ENCODE measurements around the gene CDC37. TPM values are rescaled to one million over a fixed set of nuclear protein-coding genes. Genes with fewer than 3 reads are reported as not detected.
"Not testable (repeated sequence)": the region's sequence is repeated elsewhere in the genome, so short reads cannot be mapped to it uniquely, and the experiment has no call there.

Gene CDC37
- polyA plus RNA-seq, 1 donor, result 141 TPM

DNA sequence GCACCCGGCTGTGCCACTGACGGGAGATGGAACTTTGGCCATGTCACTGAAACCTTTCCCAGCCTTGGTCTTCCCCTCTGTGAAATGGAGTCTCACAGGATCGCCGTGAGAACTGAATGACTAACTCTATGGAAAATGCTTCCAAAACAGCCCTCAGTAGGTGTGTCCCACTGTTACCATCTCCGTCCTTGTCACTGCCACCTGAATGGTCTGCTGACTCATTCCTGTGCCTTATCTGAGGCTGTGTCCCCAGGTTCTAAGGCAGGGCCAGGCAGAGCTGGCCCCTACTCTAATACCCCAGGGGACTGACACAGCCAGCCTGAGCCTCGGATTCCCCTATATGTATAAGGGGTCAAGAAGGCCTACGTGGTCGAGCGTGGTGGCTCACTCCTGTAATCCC is 4.5 kb downstream of the CDC37 start:
- DNase-seq, result no peak

DNA sequence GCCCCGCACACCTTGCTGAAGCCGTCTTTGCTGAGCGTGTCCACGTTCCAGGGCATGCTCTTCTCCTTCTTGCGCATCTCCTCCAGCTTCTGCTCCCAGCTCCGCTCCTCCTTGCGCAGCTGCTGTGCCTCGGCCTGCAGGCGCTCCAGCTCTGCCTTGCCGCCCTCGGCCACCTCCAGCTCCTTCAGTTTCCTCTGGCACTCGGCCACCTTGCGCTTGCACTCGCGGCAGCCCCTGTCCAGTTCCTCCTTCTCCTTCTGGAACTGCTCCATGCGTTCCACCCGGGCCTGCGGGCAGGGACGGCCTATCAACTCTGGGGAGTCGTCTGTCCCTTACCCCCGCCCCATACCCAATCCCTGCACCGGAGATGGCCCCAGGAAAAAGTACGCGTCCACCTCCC is 7.4 kb downstream of the CDC37 start:
- DNase-seq, result no peak

DNA sequence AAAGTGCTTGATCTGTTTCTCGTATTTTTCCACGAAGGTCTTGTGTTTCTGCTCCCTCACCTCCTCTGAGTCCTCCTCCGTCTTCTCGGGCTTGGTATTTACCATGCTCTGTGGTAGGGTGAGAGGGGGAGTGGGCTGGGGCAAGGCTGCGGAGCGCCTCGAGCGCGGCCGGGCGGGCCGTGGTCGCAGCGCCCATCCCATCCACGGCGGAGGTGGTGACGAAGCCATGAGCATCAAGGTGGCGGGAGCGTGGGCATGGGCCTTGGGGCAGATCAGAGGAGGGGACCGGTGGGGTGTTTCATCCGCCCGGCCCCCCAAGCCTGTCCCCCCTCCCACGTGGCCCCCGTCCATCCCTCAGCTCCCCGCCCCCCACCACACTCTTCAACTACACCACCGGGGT is 7.9 kb downstream of the CDC37 start:
- DNase-seq, result no peak

DNA sequence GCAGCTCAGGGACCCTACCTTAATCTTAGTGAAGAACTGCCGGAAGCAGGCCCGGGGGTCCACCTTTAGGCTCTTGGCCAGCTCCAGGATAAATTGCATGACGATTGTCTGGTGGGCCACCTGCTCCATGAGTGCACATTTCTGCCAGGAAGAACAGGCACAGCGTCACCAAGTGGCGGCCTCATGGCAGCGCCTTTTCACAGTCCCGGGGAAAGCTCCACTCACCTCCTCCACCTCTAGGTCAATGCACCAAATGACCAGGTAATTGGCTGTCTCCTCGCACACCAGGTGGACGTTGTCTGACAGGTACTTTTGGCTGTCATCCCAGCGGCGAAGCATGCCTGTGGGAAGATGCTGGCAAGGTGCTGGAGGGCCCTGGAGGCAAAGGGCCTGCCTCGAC is 8.3 kb downstream of the CDC37 start:
- DNase-seq, result no peak

DNA sequence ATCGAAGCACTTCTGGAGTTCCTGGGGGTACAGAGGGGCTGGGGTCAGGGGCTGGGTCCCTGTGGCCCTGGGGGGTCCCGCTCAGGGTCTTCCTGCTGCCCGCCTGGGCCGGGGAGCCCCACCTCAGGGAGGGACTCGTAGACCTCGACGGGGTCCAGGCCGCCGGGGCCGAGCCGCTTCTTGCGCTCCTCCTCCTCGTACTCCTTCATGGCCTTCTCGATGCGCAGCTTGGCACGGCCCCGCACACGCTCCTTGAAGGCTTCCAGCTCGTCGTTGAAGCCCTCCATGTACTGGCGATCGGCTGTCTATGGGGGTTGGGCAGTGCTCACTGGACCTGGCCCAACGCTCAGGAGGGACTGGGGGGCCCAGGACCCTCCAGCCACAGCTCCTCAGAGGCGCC is 10.2 kb downstream of the CDC37 start:
- no peak for DNase-seq

DNA sequence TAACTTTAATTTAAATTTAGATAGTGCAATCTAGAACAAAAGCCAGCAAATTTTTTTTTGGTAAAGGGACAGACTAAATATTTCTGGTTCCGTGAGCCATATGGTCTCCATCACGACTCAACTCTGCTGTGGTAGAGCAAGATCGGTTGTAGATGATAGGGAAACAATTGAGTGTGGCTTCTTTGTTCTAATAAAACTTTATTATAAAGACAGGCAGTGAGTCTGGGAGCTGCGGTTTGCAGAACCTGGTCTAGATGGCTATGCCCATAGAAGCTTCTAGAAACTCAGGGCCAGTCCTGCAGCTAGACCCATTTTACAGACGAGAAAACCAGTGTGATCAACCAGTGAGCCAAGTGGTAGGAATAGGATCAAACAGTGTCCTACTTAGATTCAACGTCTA is 11.2 kb downstream of the CDC37 start:
- DNase-seq, result no peak

DNA sequence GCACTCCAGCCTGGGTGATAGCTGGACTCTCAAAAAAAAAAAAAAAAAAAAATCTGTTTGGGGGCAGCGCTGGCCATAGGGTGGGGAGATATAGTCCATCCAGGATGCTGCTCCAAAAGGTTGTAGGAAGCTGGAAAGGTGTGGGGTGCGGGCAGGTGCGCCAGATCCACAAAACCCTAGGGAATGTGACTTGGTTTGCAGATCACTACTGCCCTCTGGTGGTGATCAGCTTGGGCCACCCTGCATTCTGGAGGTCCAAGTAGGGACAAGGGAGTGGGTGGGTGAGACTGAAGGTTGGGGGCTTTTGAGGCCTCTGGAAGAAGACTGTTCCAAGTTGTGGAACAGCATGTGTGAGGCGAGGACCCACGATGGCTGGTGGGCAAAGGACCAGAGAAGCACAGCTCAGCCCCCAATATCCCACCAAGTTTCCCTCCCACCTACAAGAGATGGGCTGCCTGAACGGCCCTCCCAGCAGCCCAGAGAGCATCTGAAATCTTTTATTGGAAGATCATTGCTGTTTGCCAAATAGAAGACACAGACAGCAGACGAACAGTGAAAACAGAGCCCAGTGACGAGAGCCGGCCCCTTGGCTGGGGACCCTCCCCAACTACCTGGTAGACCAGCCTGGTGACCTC is 12.6 kb downstream of the CDC37 start:
- DNase-seq, result peak; percentile 53

DNA sequence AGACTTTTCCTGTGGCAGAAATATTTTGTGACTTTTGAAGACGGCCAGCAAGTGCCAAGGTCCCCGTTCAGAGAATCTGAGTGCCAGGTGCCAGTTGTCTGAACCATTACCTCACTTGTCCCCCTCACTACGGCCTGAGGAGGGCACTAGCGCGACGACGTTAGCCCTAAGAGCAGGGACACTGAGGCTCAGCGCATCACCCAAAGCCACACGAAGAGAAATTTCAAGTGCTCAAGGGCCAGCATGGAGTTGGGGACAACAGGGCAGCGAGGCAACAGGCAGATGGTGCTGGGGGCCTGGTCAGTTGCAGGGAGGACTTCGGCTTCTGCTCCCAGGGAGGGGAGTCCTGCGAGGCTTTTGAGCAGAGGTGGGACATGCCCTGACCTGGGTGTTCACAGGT is 13.5 kb downstream of the CDC37 start:
- DNase-seq, result no peak

DNA sequence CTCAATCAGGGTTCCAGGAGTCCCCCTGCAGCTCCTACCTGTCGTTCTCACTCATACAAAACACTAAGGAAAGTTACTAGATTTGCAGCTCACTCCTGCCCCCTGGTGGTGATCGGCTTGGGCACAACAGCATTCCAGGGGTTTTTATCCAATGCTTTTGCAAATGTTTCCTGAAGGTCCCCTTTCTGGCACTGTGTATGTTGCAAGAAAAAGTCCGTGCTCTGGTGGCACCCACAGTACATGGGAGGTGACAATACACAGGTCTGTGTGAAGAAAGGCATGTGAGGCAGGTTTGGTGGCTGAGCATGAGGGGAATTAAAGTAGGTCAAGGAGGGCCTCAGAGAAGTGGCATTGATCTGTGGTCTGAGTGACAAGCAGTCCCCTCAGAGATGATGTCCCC is 14.4 kb downstream of the CDC37 start:
- DNase-seq, result peak; percentile 87

DNA sequence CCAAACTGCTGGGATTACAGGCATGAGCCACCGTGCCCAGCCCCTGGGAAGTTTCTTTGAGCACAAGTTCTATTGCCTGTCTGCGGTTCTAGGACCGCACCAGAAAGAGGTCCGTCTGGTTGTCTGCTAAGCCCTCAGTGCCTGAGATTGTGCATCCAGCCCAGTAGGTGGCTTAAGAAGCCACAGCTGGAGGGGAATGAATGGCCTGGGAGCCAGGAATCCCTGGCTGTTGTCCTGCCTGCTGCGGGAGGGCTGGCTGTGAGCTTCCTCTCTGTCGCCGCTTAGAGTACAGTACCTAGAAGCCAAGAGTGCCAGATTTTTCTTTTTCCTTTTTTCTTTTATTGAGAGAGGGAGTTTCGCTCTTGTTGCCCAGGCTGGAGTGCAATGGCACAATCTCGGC is 18.8 kb downstream of the CDC37 start:
- no peak for DNase-seq

DNA sequence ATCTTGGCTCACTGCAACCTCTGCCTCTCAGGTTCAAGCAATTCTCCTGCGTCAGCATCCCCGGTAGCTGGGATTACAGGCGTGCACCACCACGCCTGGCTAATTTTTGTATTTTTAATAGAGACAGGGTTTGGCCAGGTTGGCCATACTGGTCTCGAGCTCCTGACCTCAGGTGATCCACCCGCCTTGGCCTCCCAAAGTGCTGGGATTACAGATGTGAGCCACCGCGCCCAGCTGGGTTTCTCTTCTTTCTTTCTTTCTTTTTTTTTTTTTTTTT is 20.2 kb downstream of the CDC37 start:
- DNase-seq, result not testable (repeated sequence)

DNA sequence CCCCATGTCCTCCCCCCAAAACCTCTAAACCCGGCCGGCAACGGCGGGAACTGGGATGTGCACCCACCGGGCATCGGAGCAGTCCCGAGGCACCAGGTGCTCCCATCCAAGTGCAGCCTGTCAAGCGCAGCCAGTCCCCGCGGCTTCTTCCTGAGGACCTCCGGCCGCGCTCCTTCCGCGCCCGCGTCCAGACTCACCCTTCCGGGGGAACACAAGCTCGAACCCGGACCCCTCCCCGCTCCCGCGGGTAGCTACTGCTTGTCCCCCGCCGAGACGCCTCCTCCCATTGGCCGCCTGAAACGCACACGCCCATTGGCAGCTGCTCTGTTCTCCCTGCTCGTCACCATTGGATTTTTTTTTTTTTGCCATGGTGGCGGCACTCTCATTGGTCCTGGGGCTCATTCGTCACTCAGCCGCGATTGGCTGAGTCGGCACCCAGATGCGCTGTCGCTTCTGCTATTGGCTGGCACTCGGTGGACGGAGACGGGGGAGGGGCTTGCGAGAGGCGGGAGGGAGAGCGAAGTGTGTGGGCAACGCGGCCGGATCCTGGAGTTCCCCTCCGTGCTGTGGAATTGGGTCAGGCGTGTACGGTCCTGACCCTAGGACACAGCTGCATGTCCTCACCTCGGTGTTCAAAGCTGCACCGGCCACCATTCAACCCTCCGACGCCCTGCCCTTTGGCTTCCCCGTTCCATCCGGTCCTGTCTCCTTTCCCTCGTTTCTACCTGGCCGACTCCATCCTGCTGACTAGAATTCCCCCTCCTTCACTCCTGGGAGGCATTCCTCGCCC is 22.8 kb downstream of the CDC37 start, which contains the start of gene TYK2:
TYK2 (minus strand) TSS at position 260 of the 790 bp plus-strand sequence. CDS start 2,166 bp downstream, outside the sequence.
- DNase-seq, result peak; percentile 99

DNA sequence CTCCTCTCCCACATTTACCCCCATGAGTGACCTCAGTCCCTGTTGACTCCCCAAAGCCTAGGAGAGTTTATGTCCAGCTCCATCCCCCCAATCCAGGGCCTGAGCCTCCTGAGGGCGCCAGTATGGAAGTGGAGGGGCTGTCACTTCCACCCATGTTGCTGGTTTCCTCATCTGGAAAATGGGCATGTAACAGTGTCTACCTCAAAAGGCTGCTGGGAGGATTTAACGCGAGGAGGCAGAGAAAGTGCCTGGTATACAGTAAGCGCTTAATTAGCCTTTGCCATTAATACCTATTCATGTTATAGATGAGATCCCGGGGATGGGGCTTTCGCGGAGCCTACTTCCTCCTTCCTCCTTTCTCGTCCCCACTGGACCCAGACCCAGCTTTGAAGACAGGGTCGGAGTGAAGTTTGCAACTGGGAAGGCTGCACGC is 23.4 kb downstream of the CDC37 start:
- DNase-seq, result peak; percentile 3

DNA sequence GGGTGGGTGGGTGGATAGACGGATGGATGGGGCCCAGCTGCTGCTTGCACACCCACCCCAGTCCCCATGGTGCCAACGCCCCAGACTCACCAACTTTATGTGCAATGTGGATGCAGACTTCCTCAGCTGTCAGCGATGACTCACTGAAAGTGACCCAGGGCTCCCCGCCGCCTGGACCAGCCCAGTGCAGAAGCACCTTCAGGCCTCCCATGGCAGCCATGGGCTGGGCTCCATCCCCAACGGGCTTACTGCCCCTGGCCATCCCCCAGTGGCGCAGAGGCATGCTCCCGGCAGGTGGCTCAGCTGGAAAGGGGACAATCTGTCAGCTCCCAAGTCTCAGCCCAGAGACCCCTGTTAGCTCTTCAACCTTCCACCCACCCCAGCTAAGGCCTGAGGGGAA is 25.2 kb downstream of the CDC37 start:
- no peak for DNase-seq

DNA sequence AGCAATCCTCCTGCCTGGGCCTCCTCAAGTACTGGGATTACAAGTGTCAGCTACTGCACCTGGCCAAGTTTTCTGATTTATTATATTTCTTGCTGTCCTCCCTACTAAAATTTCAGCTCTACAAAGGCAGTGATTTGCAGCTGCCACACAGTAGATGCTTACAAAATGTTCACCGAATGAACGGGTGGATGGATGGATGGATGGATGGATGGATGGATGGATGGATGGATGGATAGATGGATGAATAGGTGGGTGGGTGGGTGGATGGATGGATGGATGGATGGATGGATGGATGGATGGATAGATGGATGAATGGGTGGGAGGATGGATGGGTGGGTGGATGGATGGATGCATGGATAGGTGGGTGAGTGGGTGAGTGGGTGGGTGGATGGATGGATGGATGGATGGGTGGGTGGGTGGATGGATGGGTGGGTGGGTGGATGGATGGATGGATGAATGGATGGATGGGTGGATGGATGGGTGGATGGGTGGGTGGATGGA is 26.2 kb downstream of the CDC37 start:
- not testable (repeated sequence) for DNase-seq

DNA sequence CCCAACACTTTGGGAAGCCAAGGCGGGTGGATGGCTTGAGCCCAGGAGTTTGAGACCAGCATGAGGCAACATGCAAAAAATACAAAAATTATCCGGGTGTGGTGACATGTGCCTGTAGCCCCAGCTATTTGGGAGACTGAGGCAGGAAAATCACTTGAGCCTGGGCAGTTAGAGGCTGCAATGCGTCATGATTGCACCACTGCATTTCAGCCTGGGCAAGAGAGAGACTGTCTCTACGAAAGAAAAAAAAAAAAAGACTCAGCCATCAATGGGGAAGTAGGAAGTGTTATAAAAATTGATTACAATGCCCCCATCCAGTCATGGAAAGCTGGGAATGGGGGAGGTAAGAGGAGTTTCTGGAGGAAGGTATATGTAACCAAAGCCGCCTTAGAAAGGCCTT is 28.4 kb downstream of the CDC37 start:
- DNase-seq, result no peak

DNA sequence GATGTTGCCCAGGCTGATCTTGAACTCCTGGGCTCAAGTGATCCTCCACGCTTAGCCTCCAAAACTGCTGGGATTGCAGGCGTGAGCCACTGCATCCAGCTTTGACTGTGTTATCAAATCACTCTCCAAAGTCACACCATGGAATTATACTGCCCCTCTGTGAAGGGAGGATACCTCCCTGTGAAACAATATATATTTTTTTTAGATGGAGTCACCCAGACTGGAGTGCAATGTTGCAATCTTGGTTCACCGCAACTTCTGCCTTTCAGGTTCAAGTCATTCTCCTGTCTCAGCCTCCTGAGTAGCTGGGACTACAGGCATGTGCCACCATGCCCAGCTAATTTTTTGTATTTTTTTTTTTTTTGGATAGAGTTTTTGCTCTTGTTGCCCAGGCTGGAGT is 30.7 kb downstream of the CDC37 start:
- no peak for DNase-seq

DNA sequence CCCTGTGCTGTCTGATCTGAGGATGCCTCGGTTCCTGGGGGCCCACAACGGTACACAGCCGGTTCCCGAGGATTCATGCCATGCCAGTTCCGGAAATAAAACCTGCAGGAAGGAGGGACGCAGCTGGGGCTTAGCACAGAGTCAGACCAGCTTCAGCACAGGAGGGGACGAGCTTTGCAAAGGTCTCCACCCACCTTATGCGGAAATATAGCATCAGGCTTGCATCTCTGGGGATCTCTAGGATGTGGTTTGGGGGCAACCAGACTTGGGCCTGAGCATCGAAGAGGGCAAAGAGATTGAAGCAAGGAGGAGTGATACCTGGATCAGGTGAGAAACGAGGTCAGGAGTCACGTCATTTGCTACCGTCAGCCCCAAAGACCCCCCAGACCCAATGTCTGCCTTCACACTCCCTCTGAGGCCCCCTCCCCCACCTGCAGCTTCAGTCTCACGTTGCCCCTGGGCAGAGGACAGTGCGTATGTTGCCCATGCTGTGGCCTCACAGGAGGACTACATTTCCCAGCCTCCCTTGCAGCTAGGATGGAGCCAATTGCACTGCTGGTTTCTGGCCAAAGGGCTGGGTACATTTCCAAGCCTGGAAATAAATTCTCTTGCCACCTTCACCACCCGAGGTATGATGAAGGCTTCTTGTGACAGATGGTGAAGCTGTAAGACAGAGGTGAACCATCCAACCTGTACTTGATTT is 35.1 kb downstream of the CDC37 start:
- DNase-seq, result no peak

DNA sequence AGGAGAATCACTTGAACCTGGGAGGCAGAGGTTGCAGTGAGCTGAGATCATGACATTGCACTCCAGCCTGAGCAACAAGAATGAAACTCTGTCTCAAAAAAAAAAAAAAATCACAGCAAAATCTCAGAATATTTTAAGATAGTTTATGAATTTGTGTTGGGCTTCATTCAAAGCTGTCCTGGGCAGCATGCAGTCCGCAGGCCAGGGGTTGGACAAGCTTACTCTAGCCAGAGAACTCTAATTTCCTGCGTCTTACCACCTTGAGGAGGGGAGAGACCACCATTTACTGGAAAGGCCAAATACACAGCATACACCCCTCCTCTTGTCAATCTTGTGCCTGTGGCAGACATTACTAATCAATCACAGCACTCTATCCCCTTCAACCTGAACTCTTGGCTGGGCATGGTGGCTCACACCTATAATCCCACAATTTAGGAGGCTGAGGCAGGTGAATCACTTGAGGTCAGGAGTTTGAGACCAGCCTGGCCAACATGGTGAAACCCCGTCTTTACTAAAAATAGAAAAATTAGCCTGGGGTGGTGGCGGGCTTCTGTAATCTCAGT is 36.3 kb downstream of the CDC37 start:
- DNase-seq, result not testable (repeated sequence)

DNA sequence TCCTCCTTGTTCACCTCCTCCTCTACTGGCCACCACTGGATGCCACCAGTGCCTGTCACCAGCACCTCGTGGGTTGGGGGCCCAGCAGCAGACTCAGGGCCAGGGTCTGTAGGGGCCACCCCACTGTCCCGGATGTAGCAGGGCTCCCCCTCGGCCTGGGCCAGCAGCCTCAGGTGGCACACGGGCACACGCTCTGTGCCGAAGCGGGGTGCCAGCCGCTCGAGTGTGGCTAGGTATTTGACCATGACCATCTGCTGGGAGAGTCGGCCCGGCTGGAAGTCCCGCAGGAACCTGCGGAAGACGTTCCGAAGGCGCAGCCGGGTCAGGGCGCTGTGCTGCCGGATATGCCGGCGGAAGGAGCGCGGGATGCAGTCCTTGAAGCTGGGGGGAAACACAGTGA is 37.8 kb downstream of the CDC37 start:
- DNase-seq, result no peak

DNA sequence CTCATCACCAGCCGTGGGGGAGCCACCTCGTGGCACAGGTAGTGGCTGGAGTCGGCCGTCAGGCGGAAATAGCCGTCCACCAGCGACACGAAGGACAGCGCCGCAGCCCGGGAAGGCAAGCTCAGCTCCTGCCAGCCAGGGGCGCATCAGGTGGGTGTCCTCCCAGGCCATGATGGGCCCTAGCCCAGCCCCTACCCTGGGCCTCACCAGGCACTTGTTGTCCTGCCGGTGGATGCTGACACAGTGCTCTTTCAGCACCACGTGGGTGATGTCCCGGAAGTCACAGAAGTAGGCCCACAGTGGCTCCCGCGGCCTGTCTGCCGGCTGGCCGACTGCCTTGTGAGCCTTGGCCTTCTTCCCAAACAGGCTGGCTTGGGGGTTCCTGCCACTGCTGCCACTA is 38.7 kb downstream of the CDC37 start:
- DNase-seq, result no peak

DNA sequence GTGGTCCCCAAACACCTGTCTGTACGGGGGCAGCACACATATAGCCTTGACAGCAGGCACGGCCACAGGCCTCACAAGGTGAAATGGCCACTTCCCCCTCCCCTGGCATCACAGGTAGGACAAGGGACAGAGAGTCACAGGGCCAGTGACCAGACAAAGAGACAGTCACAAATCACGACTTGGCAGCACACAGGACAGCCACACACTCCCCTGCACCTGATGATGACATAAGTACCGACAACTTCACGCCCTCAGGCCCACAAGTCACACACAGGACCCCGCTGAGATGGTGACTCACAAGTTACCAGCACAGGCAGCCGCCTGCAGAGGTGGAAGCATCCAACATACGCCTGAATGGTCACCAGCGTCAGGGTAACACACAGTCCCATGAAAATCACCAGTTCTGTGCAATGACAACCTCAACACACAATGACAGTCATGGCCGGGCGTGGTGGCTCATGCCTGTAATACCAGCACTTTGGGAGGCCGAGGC is 39.5 kb downstream of the CDC37 start:
- no peak for DNase-seq

DNA sequence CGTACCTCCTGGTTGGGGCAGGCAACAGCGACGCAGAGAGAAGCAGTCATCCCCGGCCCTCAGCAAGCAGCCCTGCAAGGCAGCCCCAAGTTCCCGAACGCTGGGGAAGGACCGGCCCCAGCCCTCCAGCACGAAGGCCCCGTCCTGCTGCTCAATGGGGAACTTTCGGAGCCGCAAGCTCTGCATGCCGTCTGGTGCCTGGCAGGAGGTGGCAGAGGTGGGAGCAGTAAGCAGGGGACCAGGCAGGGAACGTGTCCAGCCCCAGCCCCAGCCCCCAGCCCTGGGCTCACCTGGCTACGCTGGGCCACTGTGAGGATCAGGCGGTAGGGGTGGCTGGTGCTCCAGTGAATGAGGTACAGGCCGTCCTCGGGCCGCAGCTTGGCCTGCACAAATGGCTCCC is 41.1 kb downstream of the CDC37 start:
- DNase-seq, result no peak

All from left kidney (tissue), 2 donors.